ENCODE data around the gene CACNG5. TPM values are rescaled to one million over a fixed set of nuclear protein-coding genes. Genes with fewer than 3 reads are reported as not detected.

Gene CACNG5
- total and polyA plus RNA-seq, 2 experiments from 2014 or later = 1.8 to 3.3 TPM

GRCh38 chr17:66849032-66849655, 14.2 kb downstream of the CACNG5 start:
- H3K4me3 Mint-ChIP-seq = no peak overlapping the region
- H3K36me3 Mint-ChIP-seq (ENCODE audit: low read depth) = peaks cover 19% of the 10 kb centered on the region
- no peak for DNase-seq (ENCODE audit: low spot score)
- Histone ChIP-seq H3K27me3 (ENCODE audit: insufficient read depth) (no peaks in the 10 kb centered on the region), H3K9me2 (ENCODE audit: insufficient read depth) (no peaks in the 10 kb centered on the region), H2AFZ (no peak overlapping the region), H3K4me2 (no peak overlapping the region), H3K79me2 (replicated peaks; ENCODE audit: insufficient read depth) (no peaks in the 10 kb centered on the region), H3F3A (replicated peaks; ENCODE audit: low read depth) (no peaks in the 10 kb centered on the region), H3K4me3 (no peak overlapping the region), H3K36me3 (ENCODE audit: insufficient read depth) (no peaks in the 10 kb centered on the region), H3K27ac (ENCODE audit: low read depth) (no peak overlapping the region), H4K20me1 (replicated peaks; ENCODE audit: insufficient read depth) (no peaks in the 10 kb centered on the region), H3K4me1 (ENCODE audit: insufficient read depth) (no peaks in the 10 kb centered on the region)
- peaks cover 29% of the 10 kb centered on the region for H3K9me3 Mint-ChIP-seq
- no peak for TF ChIP-seq ZNF114 (CRISPR knock-in tag; IDR thresholded peaks at IDR 0.05)
- TF ChIP-seq EZH2phosphoT487 (IDR thresholded peaks at IDR 0.05; ENCODE audit: unreplicated experiment) = no peak
- no peak for TF ChIP-seq NANOG (IDR thresholded peaks at IDR 0.05; ENCODE audit: borderline replicate concordance)
- no peak for TF ChIP-seq ZNF331 (CRISPR knock-in tag; IDR thresholded peaks at IDR 0.05; ENCODE audit: low read depth)
- TF ChIP-seq ZNF462 (CRISPR knock-in tag; IDR thresholded peaks at IDR 0.05) = no peak
- TF ChIP-seq JUNB (IDR thresholded peaks at IDR 0.05; ENCODE audit: unreplicated experiment) = no peak
- TF ChIP-seq CTCF (conservative IDR thresholded peaks at IDR 0.05; ENCODE audit: low read depth in 2 of 2) = no peak
- TF ChIP-seq POLR2AphosphoS5 (IDR thresholded peaks at IDR 0.05; ENCODE audit: low read depth) = no peak
- TF ChIP-seq ETS1 (IDR thresholded peaks at IDR 0.05) = no peak
- no peak for TF ChIP-seq CREB1 (CRISPR knock-in tag; IDR thresholded peaks at IDR 0.05; ENCODE audit: low read depth)
- TF ChIP-seq STAT1 (IDR thresholded peaks at IDR 0.05; ENCODE audit: unreplicated experiment) = no peak
- TF ChIP-seq EZH2 (IDR thresholded peaks at IDR 0.05; ENCODE audit: low read depth, unreplicated experiment) = no peak
- no peak for TF ChIP-seq REST (IDR thresholded peaks at IDR 0.05; ENCODE audit: unreplicated experiment)
- peaks cover 5% of the 10 kb centered on the region for H3K27me3 Mint-ChIP-seq (ENCODE audit: insufficient read depth, low read depth, poor library complexity)
- H3K27ac Mint-ChIP-seq = no peak overlapping the region
- H3K4me1 Mint-ChIP-seq = no peaks in the 10 kb centered on the region; the same call in 2 of the 3 replicates
- ATAC-seq = no peak

All from GM23338 (cell line).